ENCODE measurements around the gene KIF6.

Gene KIF6

DNA sequence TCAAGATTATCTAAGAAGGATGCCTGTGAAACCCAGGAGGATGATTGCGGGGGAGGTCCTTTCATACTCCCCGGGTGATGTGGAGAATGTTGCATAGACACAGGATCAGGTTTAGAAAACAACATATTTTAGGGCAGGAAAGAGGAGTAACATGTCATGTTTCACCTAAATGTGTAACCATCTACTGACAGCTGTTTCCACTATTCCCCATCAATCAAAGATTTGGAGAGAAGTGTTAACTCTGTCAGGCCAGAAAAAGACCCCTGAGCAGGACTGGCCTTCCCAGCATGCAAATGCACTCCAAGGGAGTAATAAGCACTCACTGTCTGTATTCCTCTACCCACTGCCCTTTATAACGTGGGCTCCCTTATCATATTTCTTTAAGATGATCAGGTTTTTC is 254.7 kb downstream of the KIF6 start:
- Histone ChIP-seq H3K36me3 (ENCODE audit: control insufficient read depth, insufficient read depth, low read length) (no peaks in the 10 kb centered on the region), H3K9me3 (ENCODE audit: control insufficient read depth, low read length) (no peaks in the 10 kb centered on the region), H3K27me3 (ENCODE audit: control insufficient read depth, insufficient read depth, low read length) (no peaks in the 10 kb centered on the region), H3K4me1 (ENCODE audit: control insufficient read depth, insufficient read depth, low read length) (peaks cover 10% of the 10 kb centered on the region), H3K4me3 (ENCODE audit: low read length) (no peak overlapping the region), H3K9ac (ENCODE audit: low read length) (no peak overlapping the region)

DNA sequence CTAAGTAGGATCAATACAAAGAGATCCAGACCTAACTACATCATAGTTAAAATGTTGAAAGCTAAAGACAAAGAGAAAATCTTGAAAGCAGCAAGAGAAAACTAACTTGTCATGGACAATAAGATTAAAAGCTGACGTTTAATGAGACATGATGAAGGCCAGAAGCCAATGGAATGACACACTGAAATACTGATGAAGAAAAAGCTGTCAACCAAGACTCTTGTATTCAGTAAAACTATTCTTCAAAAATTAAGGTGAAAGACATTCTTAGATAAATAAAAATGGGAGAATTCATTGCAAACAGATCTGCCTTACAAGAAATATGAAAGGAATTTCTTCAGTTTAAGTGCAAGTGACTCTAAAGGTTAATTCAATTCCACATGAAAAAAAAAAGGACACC is 256.8 kb downstream of the KIF6 start:
- Histone ChIP-seq H3K4me1 (ENCODE audit: control insufficient read depth, insufficient read depth, low read length) (peaks cover 10% of the 10 kb centered on the region), H3K36me3 (ENCODE audit: control insufficient read depth, insufficient read depth, low read length) (no peaks in the 10 kb centered on the region), H3K9ac (ENCODE audit: low read length) (no peak overlapping the region), H3K9me3 (ENCODE audit: control insufficient read depth, low read length) (no peaks in the 10 kb centered on the region), H3K4me3 (ENCODE audit: low read length) (no peak overlapping the region), H3K27me3 (ENCODE audit: control insufficient read depth, insufficient read depth, low read length) (no peaks in the 10 kb centered on the region)

DNA sequence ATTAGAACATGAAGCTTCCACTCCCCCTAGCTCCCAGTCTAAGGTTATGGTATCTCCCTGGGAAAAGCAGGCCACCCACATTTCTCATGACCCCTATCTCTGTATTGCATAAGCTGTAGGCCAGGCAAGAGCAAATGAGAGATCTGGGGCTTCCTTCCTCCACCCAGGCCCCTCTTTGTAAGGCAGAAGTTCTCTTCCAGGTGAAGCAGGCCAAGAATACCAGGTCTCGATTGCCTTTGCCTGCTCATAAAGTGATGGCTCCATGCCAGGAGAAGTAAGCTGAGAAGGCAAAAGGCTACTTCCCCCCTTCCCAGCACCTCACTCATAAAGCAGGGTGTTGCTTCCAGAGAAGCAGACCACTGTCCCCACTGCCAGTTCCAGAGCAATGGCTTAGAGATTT is 258.6 kb downstream of the KIF6 start:
- H3K9me3 ChIP-seq (ENCODE audit: control insufficient read depth, low read length) = no peaks in the 10 kb centered on the region
- no peak overlapping the region for H3K4me3 ChIP-seq (ENCODE audit: low read length)
- peaks cover 10% of the 10 kb centered on the region for H3K4me1 ChIP-seq (ENCODE audit: control insufficient read depth, insufficient read depth, low read length)
- H3K36me3 ChIP-seq (ENCODE audit: control insufficient read depth, insufficient read depth, low read length) = no peaks in the 10 kb centered on the region
- no peaks in the 10 kb centered on the region for H3K27me3 ChIP-seq (ENCODE audit: control insufficient read depth, insufficient read depth, low read length)
- H3K9ac ChIP-seq (ENCODE audit: low read length) = no peak overlapping the region

DNA sequence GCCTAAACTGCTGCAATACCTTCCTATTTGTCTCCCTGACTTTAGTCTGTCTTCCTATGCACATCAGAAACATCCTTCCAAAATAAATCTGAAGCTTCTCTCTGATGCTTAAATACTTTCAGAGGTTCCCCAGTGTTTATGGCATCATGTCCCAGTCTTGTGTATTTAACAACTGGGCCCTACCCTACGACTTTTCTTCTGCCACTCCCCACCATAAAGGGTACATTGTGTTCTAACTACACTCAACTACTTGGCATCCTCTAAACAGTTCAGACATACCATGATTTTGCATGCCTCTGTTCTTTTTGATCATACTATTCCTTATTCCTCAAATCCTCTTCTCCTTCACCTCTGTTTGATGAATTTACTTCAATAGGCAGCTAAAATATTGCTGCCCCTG is 259.7 kb downstream of the KIF6 start:
- no peaks in the 10 kb centered on the region for H3K9me3 ChIP-seq (ENCODE audit: control insufficient read depth, low read length)

DNA sequence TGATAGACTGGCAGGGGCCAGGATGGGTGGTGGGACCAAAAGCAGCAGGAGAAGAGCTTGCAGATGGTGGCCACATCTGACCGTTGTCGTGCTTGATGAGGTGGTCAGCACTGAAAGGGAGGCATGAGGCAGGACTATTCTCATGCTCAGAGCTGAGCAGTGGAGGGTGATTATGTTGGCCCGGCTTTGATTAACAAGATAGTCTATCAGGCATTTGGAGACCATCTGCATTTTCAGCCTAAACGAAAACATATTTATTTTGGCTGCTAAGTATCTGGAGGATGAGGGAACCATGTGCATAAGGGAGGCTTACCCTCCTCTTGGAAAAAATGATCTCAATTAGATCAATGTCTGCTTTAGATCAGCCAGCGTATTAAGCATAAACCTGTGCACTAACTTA is 261.1 kb downstream of the KIF6 start:
- Histone ChIP-seq H3K9ac (ENCODE audit: low read length) (no peak overlapping the region), H3K36me3 (ENCODE audit: control insufficient read depth, insufficient read depth, low read length) (no peaks in the 10 kb centered on the region), H3K4me3 (ENCODE audit: low read length) (no peak overlapping the region), H3K27me3 (ENCODE audit: control insufficient read depth, insufficient read depth, low read length) (no peaks in the 10 kb centered on the region), H3K9me3 (ENCODE audit: control insufficient read depth, low read length) (no peaks in the 10 kb centered on the region), H3K4me1 (ENCODE audit: control insufficient read depth, insufficient read depth, low read length) (peaks cover 10% of the 10 kb centered on the region)

More for the DNA sequence above, 259.7 kb downstream of the KIF6 start:
- Histone ChIP-seq H3K4me1 (ENCODE audit: control insufficient read depth, insufficient read depth, low read length) (peaks cover 10% of the 10 kb centered on the region), H3K27me3 (ENCODE audit: control insufficient read depth, insufficient read depth, low read length) (no peaks in the 10 kb centered on the region), H3K9ac (ENCODE audit: low read length) (no peak overlapping the region), H3K36me3 (ENCODE audit: control insufficient read depth, insufficient read depth, low read length) (no peaks in the 10 kb centered on the region), H3K4me3 (ENCODE audit: low read length) (no peak overlapping the region)

DNA sequence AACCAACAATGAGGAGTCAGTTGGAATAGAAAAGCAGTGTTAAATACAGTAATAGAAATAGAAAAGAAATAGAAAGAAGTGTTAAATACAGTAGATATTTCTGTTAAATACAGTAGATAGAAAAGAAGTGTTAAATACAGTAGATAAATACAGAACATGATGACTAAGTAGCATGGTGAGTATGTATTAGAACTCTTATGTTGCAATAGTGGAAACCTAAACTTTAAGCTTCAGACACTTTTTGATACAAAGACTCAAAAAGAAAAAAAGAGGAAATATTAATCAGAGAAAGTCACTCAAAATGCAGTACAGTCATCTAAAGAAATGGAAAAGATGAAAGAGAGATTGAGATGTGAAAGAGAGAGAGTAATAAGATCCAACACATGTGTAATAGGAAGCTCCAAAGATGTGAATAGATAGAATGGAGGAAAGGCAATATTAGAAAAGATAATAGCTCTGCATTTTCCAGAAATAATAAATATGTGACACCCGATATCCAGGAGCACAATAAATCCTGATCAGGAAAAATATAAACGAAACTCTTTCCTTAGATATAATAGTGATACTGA is 271.2 kb downstream of the KIF6 start:
- no peaks in the 10 kb centered on the region for H3K36me3 ChIP-seq (ENCODE audit: control insufficient read depth, insufficient read depth, low read length)
- H3K4me1 ChIP-seq (ENCODE audit: control insufficient read depth, insufficient read depth, low read length) = no peaks in the 10 kb centered on the region
- no peaks in the 10 kb centered on the region for H3K27me3 ChIP-seq (ENCODE audit: control insufficient read depth, insufficient read depth, low read length)

DNA sequence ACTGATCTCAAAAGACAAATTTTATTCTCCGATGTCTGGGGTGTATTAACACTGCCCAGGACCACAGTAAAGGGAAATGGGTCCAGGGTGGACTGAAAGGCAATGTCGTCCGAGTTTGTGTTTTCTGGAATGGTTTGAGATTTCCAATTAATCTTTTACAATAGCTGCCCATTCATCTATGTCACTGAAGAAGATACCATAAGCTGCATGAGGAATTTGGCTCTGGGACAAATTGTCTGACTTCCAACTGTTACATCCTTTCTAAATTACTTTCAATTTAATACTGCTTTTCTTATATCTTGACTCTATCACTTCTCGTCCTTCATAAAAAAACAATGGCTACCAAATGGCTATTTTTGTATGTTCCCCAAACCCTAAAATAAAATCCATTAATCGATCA is 272.0 kb downstream of the KIF6 start:
- Histone ChIP-seq H3K4me3 (ENCODE audit: low read length) (no peak overlapping the region), H3K4me1 (ENCODE audit: control insufficient read depth, insufficient read depth, low read length) (no peaks in the 10 kb centered on the region), H3K9me3 (ENCODE audit: control insufficient read depth, low read length) (no peaks in the 10 kb centered on the region), H3K36me3 (ENCODE audit: control insufficient read depth, insufficient read depth, low read length) (no peaks in the 10 kb centered on the region), H3K9ac (ENCODE audit: low read length) (no peak overlapping the region), H3K27me3 (ENCODE audit: control insufficient read depth, insufficient read depth, low read length) (no peaks in the 10 kb centered on the region)

More for the DNA sequence above, 271.2 kb downstream of the KIF6 start:
- Histone ChIP-seq H3K4me3 (ENCODE audit: low read length) (no peak overlapping the region), H3K9me3 (ENCODE audit: control insufficient read depth, low read length) (no peaks in the 10 kb centered on the region), H3K9ac (ENCODE audit: low read length) (no peak overlapping the region)

DNA sequence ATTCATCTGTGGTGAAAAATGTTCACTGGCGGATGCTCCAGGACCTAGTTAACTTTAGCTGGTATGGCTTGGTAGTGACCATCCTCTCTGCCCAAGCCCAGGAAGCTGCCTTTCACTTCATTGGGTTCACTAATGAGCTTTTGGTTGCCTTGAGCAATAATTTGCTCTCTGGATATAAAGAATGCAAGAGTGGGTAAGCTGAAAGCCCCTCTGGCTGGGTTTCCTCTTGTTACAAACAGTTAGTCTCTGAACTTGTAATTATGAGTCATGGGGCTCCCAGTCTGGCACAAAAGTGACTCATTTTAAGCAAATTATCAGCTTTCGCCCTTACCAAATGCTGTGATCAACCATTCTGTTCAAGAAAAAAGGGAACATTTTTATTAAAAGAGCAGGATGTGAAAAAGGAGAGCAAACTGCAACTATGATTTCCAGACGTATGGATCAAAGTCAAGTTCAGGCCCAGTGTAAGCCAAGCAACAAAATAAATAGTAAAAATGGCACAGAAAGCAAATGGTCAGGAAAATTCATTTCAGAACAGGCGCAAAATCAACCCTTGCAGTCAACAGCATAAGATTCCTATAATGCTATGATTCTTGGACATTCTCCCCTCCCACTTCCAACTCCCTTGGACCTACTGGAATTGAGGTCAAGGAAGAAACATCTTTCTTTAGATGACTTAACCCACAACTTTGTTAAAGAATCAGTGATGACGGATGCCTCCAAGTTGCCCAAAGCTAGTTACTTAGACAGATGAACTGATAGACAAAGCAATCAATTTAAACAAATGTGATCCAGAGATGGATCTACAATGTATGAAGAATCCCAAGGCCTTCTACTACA is 272.7 kb downstream of the KIF6 start:
- H3K9ac ChIP-seq (ENCODE audit: low read length) = no peak overlapping the region
- H3K4me3 ChIP-seq (ENCODE audit: low read length) = no peak overlapping the region
- H3K27me3 ChIP-seq (ENCODE audit: control insufficient read depth, insufficient read depth, low read length) = no peaks in the 10 kb centered on the region
- no peaks in the 10 kb centered on the region for H3K36me3 ChIP-seq (ENCODE audit: control insufficient read depth, insufficient read depth, low read length)
- no peaks in the 10 kb centered on the region for H3K4me1 ChIP-seq (ENCODE audit: control insufficient read depth, insufficient read depth, low read length)
- H3K9me3 ChIP-seq (ENCODE audit: control insufficient read depth, low read length) = no peaks in the 10 kb centered on the region

DNA sequence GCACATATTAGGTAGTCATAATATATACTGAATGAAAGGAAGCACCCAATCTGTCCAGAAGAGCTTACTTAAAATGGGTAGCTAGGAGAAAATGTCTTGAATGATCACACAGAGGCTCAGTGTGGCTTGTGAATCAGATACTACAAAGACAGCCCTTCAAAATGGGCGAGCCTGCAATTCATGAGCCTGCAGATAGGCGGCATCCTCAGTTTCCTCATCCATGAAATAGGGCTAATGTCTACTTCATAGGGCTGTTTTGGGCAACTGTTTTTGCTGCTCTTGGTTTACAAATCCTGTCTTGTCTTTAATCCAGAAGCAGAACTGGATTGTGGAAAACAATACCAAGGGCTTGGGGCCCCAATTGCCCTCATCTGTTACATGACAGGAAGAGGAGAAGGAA is 273.4 kb downstream of the KIF6 start:
- Histone ChIP-seq H3K4me1 (ENCODE audit: control insufficient read depth, insufficient read depth, low read length) (no peaks in the 10 kb centered on the region), H3K4me3 (ENCODE audit: low read length) (no peak overlapping the region), H3K9ac (ENCODE audit: low read length) (no peak overlapping the region)

DNA sequence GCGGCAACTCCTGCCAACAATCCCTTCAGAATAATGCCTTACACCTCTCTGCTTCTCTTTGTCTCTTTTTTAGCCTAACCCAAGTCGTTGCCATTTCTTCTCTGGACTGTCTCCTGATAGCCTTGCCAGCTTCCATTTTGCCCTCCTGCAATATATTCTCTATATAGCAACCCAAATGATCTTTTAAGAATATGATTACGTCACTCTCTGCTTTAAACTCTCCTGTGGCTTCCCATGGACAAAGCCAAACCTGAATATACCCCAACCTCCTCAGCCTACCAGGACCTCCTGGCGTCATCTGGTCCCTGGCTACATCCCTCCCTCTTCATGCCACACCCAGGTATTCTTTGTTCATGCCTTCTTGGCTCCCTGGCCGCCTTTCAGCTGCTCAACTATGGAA is 276.2 kb downstream of the KIF6 start:
- H3K9me3 ChIP-seq (ENCODE audit: control insufficient read depth, low read length) = no peaks in the 10 kb centered on the region
- no peak overlapping the region for H3K9ac ChIP-seq (ENCODE audit: low read length)
- no peaks in the 10 kb centered on the region for H3K36me3 ChIP-seq (ENCODE audit: control insufficient read depth, insufficient read depth, low read length)
- H3K4me1 ChIP-seq (ENCODE audit: control insufficient read depth, insufficient read depth, low read length) = no peaks in the 10 kb centered on the region
- no peaks in the 10 kb centered on the region for H3K27me3 ChIP-seq (ENCODE audit: control insufficient read depth, insufficient read depth, low read length)
- no peak overlapping the region for H3K4me3 ChIP-seq (ENCODE audit: low read length)

More for the DNA sequence above, 273.4 kb downstream of the KIF6 start:
- H3K9me3 ChIP-seq (ENCODE audit: control insufficient read depth, low read length) = no peaks in the 10 kb centered on the region
- H3K36me3 ChIP-seq (ENCODE audit: control insufficient read depth, insufficient read depth, low read length) = no peaks in the 10 kb centered on the region
- no peaks in the 10 kb centered on the region for H3K27me3 ChIP-seq (ENCODE audit: control insufficient read depth, insufficient read depth, low read length)

DNA sequence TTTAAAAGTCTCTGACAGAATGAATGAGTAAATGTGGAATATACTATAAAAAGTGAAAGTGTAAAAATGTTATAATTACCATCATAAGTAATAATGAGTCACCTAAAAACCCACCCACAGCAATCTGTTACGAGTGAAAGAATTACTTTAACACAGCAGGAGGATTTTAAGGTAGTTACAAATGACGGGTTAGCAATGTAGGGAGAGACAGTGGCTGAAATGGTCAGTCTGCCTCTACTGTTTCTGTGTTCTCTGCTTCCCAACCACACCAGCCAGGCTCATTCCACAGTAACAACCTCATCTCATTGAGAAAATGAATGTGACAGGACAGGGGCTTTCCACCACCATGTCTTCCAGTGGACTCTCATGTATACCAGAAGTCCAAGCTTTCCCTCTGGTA is 278.3 kb downstream of the KIF6 start:
- Histone ChIP-seq H3K27me3 (ENCODE audit: control insufficient read depth, insufficient read depth, low read length) (no peaks in the 10 kb centered on the region), H3K9ac (ENCODE audit: low read length) (no peak overlapping the region), H3K4me3 (ENCODE audit: low read length) (no peak overlapping the region), H3K4me1 (ENCODE audit: control insufficient read depth, insufficient read depth, low read length) (no peaks in the 10 kb centered on the region), H3K36me3 (ENCODE audit: control insufficient read depth, insufficient read depth, low read length) (no peaks in the 10 kb centered on the region), H3K9me3 (ENCODE audit: control insufficient read depth, low read length) (no peaks in the 10 kb centered on the region)

DNA sequence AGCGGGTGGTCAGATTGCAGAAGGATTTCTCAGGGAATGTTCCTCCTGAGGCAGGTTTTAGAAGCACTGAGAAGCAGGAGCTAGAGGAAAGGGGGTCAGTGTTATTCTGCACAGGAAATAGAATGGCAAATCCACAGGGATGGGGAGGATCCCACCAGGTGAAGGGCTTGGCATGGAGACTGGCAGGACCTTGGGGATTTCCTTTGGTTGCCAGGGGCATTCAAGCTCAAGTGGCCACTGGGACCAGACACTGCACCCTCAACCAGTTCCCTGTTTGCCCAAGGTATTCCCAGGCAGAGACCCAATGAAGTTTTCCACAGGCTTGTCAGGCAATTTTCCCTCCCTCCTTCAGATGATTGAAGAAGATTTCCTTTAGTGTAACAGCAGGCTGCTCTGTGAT is 279.5 kb downstream of the KIF6 start:
- Histone ChIP-seq H3K9me3 (ENCODE audit: control insufficient read depth, low read length) (no peaks in the 10 kb centered on the region), H3K9ac (ENCODE audit: low read length) (no peak overlapping the region), H3K36me3 (ENCODE audit: control insufficient read depth, insufficient read depth, low read length) (no peaks in the 10 kb centered on the region), H3K4me3 (ENCODE audit: low read length) (no peak overlapping the region), H3K4me1 (ENCODE audit: control insufficient read depth, insufficient read depth, low read length) (no peaks in the 10 kb centered on the region), H3K27me3 (ENCODE audit: control insufficient read depth, insufficient read depth, low read length) (no peaks in the 10 kb centered on the region)
